ENCODE data around the gene NMNAT2. TPM values are rescaled to one million over a fixed set of nuclear protein-coding genes. Genes with fewer than 3 reads are reported as not detected.

NMNAT2 gene
- total RNA-seq, 3 donors from 2014 or later: 0.29 to 2.4 (median 1.6) TPM

DNA sequence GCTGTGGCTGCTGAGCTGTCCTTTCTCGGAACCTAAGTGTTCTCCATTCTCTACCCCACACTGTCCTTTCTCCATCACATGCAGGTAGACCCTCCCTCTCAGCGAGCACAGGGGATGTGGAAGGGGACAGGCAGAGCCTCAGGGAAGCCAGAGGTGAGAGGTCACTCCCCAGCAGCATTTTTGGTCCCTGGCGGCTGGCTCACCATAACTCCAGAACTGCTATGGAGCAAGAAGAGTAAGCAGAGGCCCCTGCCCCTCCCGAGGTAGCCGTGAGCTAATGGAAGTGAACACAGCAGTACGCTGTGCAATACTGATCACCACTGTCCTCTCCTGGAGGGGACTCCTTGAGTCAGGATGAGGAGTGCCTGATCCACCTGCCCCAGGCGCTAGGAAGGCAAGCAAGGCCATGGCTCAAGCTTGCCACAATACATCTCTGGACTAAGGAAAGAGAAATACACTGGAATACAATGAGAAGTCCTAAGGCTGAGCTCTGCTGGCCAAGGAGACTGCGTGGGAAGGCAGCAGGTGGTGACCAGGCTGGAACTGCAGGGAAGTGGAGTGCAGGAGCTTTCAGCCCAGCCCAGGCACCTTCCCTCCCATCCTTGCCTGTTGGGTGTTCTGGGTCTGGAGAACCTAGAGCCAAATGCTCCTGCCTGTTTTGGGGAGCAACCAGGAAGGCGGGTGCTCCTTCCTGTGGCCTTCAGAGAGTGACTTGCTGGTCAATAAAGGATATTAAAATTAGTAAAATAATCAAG, 135.9 kb downstream of the NMNAT2 start:
- TF ChIP-seq POLR2A (IDR thresholded peaks at IDR 0.05) (no peak), POLR2AphosphoS5 (IDR thresholded peaks at IDR 0.05) (no peak)
- TF ChIP-seq, protein P1, sequence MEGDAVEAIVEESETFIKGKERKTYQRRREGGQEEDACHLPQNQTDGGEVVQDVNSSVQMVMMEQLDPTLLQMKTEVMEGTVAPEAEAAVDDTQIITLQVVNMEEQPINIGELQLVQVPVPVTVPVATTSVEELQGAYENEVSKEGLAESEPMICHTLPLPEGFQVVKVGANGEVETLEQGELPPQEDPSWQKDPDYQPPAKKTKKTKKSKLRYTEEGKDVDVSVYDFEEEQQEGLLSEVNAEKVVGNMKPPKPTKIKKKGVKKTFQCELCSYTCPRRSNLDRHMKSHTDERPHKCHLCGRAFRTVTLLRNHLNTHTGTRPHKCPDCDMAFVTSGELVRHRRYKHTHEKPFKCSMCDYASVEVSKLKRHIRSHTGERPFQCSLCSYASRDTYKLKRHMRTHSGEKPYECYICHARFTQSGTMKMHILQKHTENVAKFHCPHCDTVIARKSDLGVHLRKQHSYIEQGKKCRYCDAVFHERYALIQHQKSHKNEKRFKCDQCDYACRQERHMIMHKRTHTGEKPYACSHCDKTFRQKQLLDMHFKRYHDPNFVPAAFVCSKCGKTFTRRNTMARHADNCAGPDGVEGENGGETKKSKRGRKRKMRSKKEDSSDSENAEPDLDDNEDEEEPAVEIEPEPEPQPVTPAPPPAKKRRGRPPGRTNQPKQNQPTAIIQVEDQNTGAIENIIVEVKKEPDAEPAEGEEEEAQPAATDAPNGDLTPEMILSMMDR (IDR thresholded peaks at IDR 0.05): no peak
- no peaks in the 10 kb centered on the region for H3K9me3 ChIP-seq
- H3K4me3 ChIP-seq: no peak overlapping the region
- intact Hi-C loops (cut with DNase I; ENCODE audit: low total_unique reads): no loop called here
- H3K27me3 ChIP-seq: no peaks in the 10 kb centered on the region
- H3K4me1 ChIP-seq: peaks cover 4 to 13% of the 10 kb centered on the region in 2 donors
- peak overlapping the region; percentile 77 to 86 for H3K27ac ChIP-seq
- no peak for DNase-seq (ENCODE audit: low spot score in 2 of 2)
- H3K36me3 ChIP-seq: no peaks in the 10 kb centered on the region

DNA sequence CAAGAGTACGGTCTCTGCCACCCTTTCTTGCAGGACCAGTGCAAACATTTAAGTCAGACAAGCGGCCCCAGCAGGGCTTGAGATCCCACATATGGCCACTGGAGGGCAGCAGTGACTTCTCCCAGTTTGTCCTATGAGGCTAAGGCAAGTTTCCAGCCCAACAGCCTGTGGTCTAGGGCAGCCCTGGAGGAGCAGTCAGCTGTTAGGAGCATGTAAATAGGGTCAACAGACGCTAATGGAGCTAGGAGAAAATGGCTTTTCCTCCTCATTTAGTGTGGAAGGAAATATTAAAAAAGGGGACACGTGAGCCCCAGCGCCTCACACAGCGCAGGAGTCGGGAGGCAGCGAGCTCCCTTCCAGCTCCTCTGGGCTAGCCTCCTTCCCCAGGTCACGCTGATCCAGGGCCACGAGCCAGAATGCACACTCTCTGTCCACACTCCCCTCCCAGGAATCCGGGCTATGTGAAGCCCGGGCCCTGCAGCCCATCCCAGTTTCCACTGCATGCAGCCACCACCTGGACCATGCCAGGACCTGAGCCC, 136.6 kb downstream of the NMNAT2 start:
- Histone ChIP-seq H3K4me3 (peak overlapping the region in 2 of 3 donors; percentile 17 to 39), H3K4me1 (peaks cover 4 to 13% of the 10 kb centered on the region in 2 donors), H3K9me3 (no peaks in the 10 kb centered on the region), H3K36me3 (no peaks in the 10 kb centered on the region), H3K27ac (peak overlapping the region; percentile 77 to 86), H3K27me3 (no peaks in the 10 kb centered on the region)
- peak; percentile 92 for DNase-seq (ENCODE audit: low spot score in 2 of 2)
- TF ChIP-seq POLR2AphosphoS5 (IDR thresholded peaks at IDR 0.05): peak in 2 of 3 donors; percentile 16 to 37
- no peak for TF ChIP-seq POLR2A (IDR thresholded peaks at IDR 0.05)
- TF ChIP-seq, protein P1 (IDR thresholded peaks at IDR 0.05): peak; percentile 87 to 93 (median 89)
- intact Hi-C loops (cut with DNase I; ENCODE audit: low total_unique reads): no loop called here

DNA sequence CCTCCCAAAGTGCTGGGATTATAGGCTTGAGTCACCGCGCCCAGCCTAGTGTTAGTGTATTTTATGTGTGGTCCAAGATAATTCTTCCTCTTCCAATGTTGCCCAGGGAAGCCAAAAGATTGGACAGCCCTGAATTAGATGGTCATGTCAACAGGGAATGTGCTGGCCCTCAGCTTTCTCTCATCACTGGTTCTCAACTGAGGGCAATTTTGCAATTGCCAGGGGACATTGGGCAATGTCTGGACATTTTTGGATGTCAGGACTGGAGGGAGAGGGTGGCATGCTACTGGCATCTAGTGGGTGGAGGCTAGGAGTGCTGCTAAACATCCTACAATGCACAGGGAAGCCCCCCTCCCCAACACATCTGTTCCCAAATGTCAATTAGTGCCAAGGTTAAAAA, 137.1 kb downstream of the NMNAT2 start:
- H3K4me1 ChIP-seq: peaks cover 4 to 13% of the 10 kb centered on the region in 2 donors
- intact Hi-C loops (cut with DNase I; ENCODE audit: low total_unique reads): no loop called here
- no peaks in the 10 kb centered on the region for H3K27me3 ChIP-seq

DNA sequence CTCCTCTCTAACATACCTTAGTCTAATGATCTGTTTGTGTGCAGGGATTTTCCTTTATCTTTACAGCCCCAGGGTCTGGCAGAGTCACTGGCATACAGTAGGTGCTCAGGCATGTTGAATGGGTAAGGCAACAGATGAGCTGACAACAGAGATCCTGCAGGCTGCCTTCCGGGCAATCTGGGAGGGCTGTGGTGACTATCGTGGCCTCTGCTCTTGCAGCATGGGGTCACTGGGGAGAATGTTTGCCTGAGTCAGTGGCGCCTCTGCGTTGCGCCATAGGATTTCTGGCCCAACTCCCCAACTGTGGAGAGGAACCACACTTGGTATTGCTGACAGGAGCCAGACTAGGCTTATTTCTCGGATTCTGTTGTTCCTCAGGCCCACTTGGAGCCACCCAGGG, 138.3 kb downstream of the NMNAT2 start:
- intact Hi-C loops (cut with DNase I; ENCODE audit: low total_unique reads): no loop called here
- Histone ChIP-seq H3K4me1 (peaks cover 4 to 13% of the 10 kb centered on the region in 2 donors), H3K36me3 (no peaks in the 10 kb centered on the region), H3K4me3 (no peak overlapping the region), H3K27me3 (no peaks in the 10 kb centered on the region), H3K27ac (peak overlapping the region; percentile 52 to 77), H3K9me3 (no peaks in the 10 kb centered on the region)
- TF ChIP-seq POLR2AphosphoS5 (IDR thresholded peaks at IDR 0.05) (no peak), POLR2A (IDR thresholded peaks at IDR 0.05) (no peak)
- TF ChIP-seq, protein P1 (IDR thresholded peaks at IDR 0.05): no peak
- no peak for DNase-seq (ENCODE audit: low spot score in 2 of 2)

More for the DNA sequence above, 137.1 kb downstream of the NMNAT2 start:
- no peak for DNase-seq (ENCODE audit: low spot score in 2 of 2)
- Histone ChIP-seq H3K36me3 (no peaks in the 10 kb centered on the region), H3K9me3 (no peaks in the 10 kb centered on the region), H3K4me3 (no peak overlapping the region), H3K27ac (peak overlapping the region; percentile 77 to 86)
- TF ChIP-seq POLR2AphosphoS5 (IDR thresholded peaks at IDR 0.05): peak in 2 of 3 donors; percentile 14 to 46
- TF ChIP-seq, protein P1 (IDR thresholded peaks at IDR 0.05): no peak
